GM12892 (cell line): Measurements from ENCODE around the gene RANBP3.
"Not testable (repeated sequence)": the region's sequence is repeated elsewhere in the genome, so short reads cannot be mapped to it uniquely, and the experiment has no call there.

Experiments
- POLR2A ChIP-seq: IDR thresholded peaks from 2 replicates; pipeline ENCODE4 v1.6.1; 2011; ENCODE audit warnings: low read depth, low read length, control low read depth
- POLR2AphosphoS5 ChIP-seq: IDR thresholded peaks from 2 replicates; pipeline ENCODE4 v1.6.1; 2011; ENCODE audit warnings: low read depth, low read length, control low read depth
- TAF1 ChIP-seq: IDR thresholded peaks from 2 replicates; pipeline ENCODE4 v1.6.1; 2011; ENCODE audit warnings: low read depth, mild to moderate bottlenecking, control low read depth, low read length, borderline replicate concordance

DNA sequence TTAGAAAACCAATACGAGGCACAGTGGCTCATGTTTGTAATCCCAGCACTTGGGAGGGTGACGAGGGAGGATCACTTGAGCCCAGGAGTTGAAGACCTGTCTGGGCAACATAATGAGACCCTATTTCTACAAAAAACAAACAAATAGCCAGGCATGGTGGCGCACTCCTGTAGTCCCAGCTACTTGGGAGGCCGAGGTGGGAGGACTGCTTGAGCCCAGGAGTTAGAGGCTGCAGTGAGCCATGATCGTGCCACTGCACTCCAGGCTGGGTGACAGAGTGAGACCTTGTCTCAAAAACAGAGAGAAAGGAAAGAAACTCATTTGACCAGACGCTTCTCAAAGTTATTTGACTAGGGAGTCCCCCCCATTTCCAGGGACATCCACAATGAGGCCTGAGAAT, 14.7 kb downstream of the RANBP3 start:
- TF ChIP-seq POLR2A, POLR2AphosphoS5, TAF1: not testable (repeated sequence)
